Stimulated activated CD4-positive, alpha-beta T cell treated with anti-CD3 and anti-CD28 coated beads, Interleukin-15, amount 100 ng/mL, for 1 hour (primary cell): ENCODE measurements around the gene F8.
"Not testable (repeated sequence)": the region's sequence is repeated elsewhere in the genome, so short reads cannot be mapped to it uniquely, and the experiment has no call there.

ENCODE experiments used
- DNase-seq, 2 donors: peaks; one replicate each; pipeline ENCODE4 v3.0.0-alpha.2; 2020; ENCODE audit warnings: low read depth in 1 of 2, low spot score in 1 of 2

F8 gene

DNA sequence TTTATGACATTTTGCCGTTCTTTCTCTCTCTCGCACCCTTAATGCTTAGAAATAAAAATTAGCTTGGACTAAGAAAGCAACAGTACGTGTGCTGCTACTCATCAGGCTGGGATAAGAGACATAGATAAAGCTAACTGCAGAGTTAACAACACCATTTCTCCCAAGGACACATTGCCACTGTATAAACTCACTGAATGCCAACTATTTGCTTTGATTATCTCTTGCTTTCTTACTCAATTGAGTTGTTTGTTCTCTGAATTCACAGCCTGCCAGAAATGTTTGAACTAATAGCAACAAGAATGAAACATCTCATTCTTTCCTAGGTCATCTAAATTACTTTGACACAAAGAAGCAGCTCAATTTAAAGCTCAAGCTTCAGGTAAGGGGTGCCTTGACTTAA, 34.6 kb downstream of the F8 start:
- no peak for DNase-seq

- no peak for DNase-seq
Measured at GRCh38 chrX:154986826-154987575, 35.5 kb downstream of the F8 start.

DNA sequence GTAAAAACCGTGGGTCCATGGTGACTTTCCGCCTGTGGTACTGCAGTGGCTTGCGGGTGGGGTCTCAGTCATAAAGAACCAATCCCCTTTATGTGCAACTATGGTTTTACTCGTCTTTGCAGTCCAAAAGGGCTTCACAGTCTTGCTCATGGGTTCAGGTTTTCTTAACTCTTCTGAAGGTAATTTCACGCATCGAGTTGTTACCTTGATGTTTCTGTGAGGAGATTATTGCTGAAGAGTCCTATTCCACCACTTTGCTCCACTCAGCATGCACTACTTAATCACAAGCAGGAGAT, 41.5 kb downstream of the F8 start:
- DNase-seq, result no peak

DNA sequence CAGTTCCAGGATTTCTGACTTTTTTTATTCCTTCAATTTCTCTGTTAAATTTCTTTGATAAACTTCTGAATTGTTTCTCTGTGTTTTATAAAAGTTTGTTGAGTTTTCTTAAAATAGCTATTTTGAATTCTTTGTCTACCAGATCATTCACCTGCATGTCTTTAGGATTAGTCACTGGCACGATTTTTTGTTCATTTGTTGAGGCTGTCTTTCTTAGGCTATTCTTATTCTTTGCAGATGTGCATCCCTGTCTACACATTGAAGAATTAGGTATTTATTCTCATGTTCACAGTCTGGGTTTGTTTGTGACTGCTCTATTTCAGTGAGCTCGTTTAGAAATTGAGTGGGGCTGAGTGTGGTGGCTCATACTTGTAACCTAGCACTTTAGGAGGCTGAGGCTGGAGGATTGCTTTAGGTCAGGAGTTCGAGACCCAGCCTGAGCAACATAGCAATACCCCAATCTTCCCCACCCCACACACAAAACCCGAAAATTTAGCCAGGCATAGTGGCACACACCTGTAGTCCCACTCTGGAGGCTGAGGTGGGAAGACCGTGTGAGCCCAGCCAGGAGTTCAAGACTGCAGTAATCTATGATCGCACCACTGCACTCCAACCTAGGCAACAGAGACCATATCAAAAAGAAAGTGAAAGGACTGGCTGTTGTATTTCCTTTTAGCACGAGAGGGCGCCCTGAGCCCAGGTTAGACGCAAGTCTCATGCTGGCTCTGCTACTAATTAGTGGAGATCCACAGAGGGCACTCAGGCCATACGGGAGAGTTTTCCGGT, 42.0 kb downstream of the F8 start:
- DNase-seq, result peak; percentile 51 to 52

DNA sequence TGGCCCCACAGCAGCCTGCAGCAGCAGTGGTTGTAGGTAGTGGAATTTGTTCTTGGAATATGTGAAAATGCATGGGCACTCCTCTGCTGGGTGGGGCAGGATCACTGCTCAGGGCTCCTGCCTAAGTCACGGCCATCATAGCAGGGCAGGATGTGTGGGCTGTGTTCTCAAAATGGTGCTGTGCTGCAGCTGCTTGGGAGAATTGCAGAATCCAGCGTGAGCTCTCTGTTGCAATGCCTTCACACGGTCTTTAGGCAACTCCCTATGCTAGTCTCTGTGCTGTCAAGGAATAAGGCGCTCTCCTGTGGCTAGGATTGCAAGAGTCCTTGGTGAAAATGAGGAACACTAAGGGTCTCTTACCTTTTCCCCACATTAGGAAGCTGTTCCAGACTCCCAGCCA, 42.9 kb downstream of the F8 start:
- DNase-seq, result no peak

- DNase-seq, result no peak
Measured at GRCh38 chrX:154968353-154968752, 54.2 kb downstream of the F8 start.

GRCh38 chrX:154967603-154968002, 54.9 kb downstream of the F8 start:
- DNase-seq, result no peak

- no peak for DNase-seq
Measured at GRCh38 chrX:154961947-154962346, 60.6 kb downstream of the F8 start.

- DNase-seq, result not testable (repeated sequence)
Measured at GRCh38 chrX:154955799-154956198, 66.7 kb downstream of the F8 start.

DNA sequence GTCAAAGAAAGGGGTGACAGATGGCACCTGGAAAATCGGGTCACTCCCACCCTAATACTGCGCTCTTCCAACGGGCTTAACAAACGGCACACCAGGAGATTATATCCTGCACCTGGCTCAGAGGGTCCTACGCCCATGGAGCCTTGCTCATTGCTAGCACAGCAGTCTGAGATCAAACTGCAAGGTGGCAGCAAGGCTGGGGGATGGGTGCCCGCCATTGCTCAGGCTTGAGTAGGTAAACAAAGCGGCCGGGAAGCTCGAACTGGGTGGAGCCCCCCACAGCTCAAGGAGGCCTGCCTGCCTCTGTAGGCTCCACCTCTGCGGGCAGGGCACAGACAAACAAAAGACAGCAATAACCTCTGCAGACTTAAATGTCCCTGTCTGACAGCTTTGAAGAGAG, 83.3 kb downstream of the F8 start:
- DNase-seq, result not testable (repeated sequence)

- not testable (repeated sequence) for DNase-seq
Measured at GRCh38 chrX:154924771-154925170, 97.8 kb downstream of the F8 start.

DNA sequence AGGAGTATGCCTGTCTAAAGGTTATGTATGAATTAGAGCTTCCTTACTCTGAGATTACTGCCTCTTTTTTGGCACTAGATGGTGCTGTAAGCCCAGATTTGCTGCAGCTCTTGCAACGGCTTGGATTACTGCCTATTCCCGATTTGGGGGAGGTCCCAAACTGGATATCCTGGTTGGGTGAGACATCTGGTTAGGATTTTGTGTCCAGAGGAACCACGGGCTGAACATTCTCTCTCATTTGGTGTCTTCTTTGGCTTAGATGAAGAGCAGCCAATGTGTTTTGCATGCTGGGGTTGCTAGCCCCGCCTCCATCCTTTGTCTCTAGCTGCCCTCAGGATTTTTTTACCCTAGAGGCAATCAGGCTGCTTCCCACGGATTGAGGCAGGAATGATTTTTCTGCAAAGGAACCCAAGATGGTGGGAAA, 104.5 kb downstream of the F8 start:
- no peak for DNase-seq

GRCh38 chrX:154914052-154914451, 108.5 kb downstream of the F8 start:
- no peak for DNase-seq

- not testable (repeated sequence) for DNase-seq
Measured at GRCh38 chrX:154910528-154910927, 112.0 kb downstream of the F8 start.

- not testable (repeated sequence) for DNase-seq
Measured at GRCh38 chrX:154910048-154910447, 112.5 kb downstream of the F8 start.

- DNase-seq, result no peak
Measured at GRCh38 chrX:154908821-154909220, 113.7 kb downstream of the F8 start.

- DNase-seq, result no peak
Measured at GRCh38 chrX:154902408-154902807, 120.1 kb downstream of the F8 start.

GRCh38 chrX:154900323-154900722, 122.2 kb downstream of the F8 start:
- DNase-seq, result no peak

- DNase-seq, result no peak
Measured at GRCh38 chrX:154892296-154892695, 130.2 kb downstream of the F8 start.

DNA sequence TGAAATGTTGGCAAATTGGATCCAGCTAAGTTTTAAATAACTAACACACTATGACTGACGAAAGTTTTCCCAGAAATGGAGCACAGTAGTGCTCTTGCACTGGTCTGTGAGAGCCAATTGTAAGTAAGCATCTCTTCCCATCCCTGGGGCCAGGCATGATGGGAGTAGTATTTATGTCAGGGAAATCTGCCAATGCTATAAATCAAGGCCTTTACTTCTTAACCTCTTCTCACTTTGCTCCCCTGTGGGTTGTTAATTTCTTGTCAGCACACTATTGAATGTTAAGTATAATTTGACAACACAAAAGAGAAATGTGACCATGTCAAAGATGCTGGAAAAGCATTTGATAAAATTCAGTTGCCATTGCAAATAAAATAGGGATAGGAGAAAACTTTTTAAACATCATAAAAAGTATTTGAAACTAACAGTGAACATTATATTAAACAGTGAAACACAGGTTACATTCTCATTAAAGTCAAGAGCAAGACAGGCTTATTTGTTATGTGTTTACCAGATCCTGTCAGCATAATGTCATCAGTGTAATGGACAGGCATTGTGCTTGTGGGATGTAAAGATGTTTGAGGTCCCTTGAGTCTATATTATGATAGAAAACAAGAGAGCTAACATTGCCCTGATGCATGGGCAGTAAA, 131.4 kb downstream of the F8 start:
- DNase-seq, result no peak

DNA sequence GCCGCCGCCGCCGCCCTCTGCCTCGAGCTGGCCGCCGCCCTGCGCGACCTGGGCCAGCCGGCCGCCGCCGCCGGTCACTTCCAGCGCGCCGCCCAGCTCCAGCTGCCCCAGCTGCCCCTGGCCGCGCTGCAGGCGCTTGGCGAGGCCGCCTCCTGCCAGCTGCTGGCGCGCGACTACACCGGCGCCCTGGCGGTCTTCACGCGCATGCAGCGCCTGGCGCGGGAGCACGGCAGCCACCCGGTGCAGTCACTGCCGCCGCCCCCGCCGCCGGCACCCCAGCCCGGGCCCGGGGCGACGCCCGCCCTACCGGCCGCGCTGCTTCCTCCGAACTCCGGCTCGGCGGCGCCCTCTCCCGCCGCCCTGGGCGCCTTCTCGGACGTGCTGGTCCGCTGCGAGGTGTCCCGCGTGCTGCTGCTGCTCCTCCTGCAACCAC, 135.7 kb downstream of the F8 start:
- not testable (repeated sequence) for DNase-seq
